IMR-90 (cell line): ENCODE data around the gene CMTM7. TPM values are rescaled to one million over a fixed set of nuclear protein-coding genes. Genes with fewer than 3 reads are reported as not detected.

Experiments
- ATAC-seq: fragments of 200-7000 bp; cut with Tn5 transposase; 2 replicates; pipeline ENCODE4 v1.9.1; 2020; ENCODE audit warnings: low read depth, mild to moderate bottlenecking, moderate library complexity
- BruUV-seq: library from RNA; stranded (reverse); fragments of 400-500 nt; replicated peaks from 2 replicates; lab custom pipeline; 2021; lab: Mats Ljungman, UMichigan
- CTCF ChIA-PET: fragments of 300-600 bp; formaldehyde crosslinking; extraction: SDS; loops from one replicate; lab custom pipeline; 2021; ENCODE audit warnings: antibody characterized with exemption; lab: Yijun Ruan, JAX
- POLR2A ChIA-PET: fragments of 300-600 bp; sonication (Branson Sonifier 250); formaldehyde crosslinking; loops from one replicate; lab custom pipeline; 2022; ENCODE audit warnings: antibody characterized with exemption; ENCODE audit not compliant: unreplicated experiment; lab: Charles Lee
- DNase-seq: peaks from one replicate; pipeline ENCODE4 v3.0.0; 2013
- H2AFZ ChIP-seq: replicated peaks from 2 replicates; pipeline ENCODE3; 2013; ENCODE audit warnings: low read length, mild to moderate bottlenecking; ENCODE audit not compliant: poor library complexity
- H2AK5ac ChIP-seq: 2 replicates; pipeline ENCODE4 v1.6.1; 2013; ENCODE audit warnings: low read depth, low read length, inconsistent platforms
- H2AK9ac ChIP-seq: replicated peaks from 2 replicates; pipeline ENCODE3; 2013; ENCODE audit warnings: mild to moderate bottlenecking, low read depth, low read length, moderate library complexity; ENCODE audit not compliant: poor library complexity
- H2BK120ac ChIP-seq: 2 replicates; pipeline ENCODE4 v1.6.1; 2013; ENCODE audit warnings: low read depth, low read length, inconsistent platforms
- H2BK15ac ChIP-seq: 3 replicates; pipeline ENCODE4 v1.6.1; 2013; ENCODE audit warnings: low read depth, low read length, inconsistent platforms
- H2BK20ac ChIP-seq: 2 replicates; pipeline ENCODE4 v1.6.1; 2013; ENCODE audit warnings: low read depth, mild to moderate bottlenecking, inconsistent platforms, low read length, moderate library complexity
- H2BK5ac ChIP-seq: 2 replicates; pipeline ENCODE4 v1.6.1; 2013; ENCODE audit warnings: mild to moderate bottlenecking, low read depth, low read length, inconsistent platforms; ENCODE audit not compliant: poor library complexity, severe bottlenecking
- H3K14ac ChIP-seq: replicated peaks from 2 replicates; pipeline ENCODE4 v1.6.1; 2013; ENCODE audit warnings: low read depth, low read length, inconsistent platforms
- H3K18ac ChIP-seq: 2 replicates; pipeline ENCODE4 v1.6.1; 2013; ENCODE audit warnings: low read depth, low read length, control low read depth
- H3K23ac ChIP-seq: 2 replicates; pipeline ENCODE4 v1.6.1; 2013; ENCODE audit warnings: low read depth, low read length, inconsistent platforms
- H3K27ac ChIP-seq: 2 replicates; pipeline ENCODE4 v1.5.1; 2013; ENCODE audit warnings: mild to moderate bottlenecking, control low read depth, low read length; ENCODE audit not compliant: insufficient read depth
- H3K27me3 ChIP-seq: 2 replicates; pipeline ENCODE4 v1.6.1; 2013; ENCODE audit warnings: low read length; ENCODE audit not compliant: control insufficient read depth, insufficient read depth
- H3K36me3 ChIP-seq: 2 replicates; pipeline ENCODE4 v1.6.1; 2013; ENCODE audit warnings: low read length, mixed read lengths; ENCODE audit not compliant: control insufficient read depth, insufficient read depth
- H3K4ac ChIP-seq: 2 replicates; pipeline ENCODE4 v1.6.1; 2013; ENCODE audit warnings: low read depth, low read length, inconsistent platforms
- H3K4me1 ChIP-seq: 2 replicates; pipeline ENCODE4 v1.6.1; 2013; ENCODE audit warnings: low read length, mixed read lengths; ENCODE audit not compliant: control insufficient read depth, insufficient read depth
- H3K4me2 ChIP-seq: 2 replicates; pipeline ENCODE4 v1.6.1; 2013; ENCODE audit warnings: low read depth, mild to moderate bottlenecking, control low read depth, low read length, moderate library complexity
- H3K4me3 ChIP-seq: 2 replicates; pipeline ENCODE4 v1.5.1; 2013; ENCODE audit warnings: low read depth, mild to moderate bottlenecking, control low read depth, low read length, moderate library complexity; ENCODE audit not compliant: insufficient read depth
- H3K56ac ChIP-seq: 2 replicates; pipeline ENCODE4 v1.6.1; 2013; ENCODE audit warnings: low read length, inconsistent platforms; ENCODE audit not compliant: insufficient read depth; ENCODE audit errors: extremely low read depth
- H3K79me1 ChIP-seq, 2 experiments: 2 replicates each; pipeline ENCODE4 v1.6.1; 2013; ENCODE audit warnings: low read length in 2 of 2, inconsistent platforms in 1 of 2, low read depth in 1 of 2
- H3K9ac ChIP-seq: 2 replicates; pipeline ENCODE4 v1.6.1; 2013; ENCODE audit warnings: low read depth, low read length, control low read depth
- H3K9me1 ChIP-seq: 2 replicates; pipeline ENCODE4 v1.6.1; 2013; ENCODE audit warnings: low read length, inconsistent platforms; ENCODE audit not compliant: insufficient read depth
- H3K9me3 ChIP-seq: 2 replicates; pipeline ENCODE4 v1.6.1; 2013; ENCODE audit warnings: low read length; ENCODE audit not compliant: control insufficient read depth, insufficient read depth
- H4K20me1 ChIP-seq: 2 replicates; pipeline ENCODE4 v1.6.1; 2013; ENCODE audit warnings: low read length, inconsistent platforms; ENCODE audit not compliant: insufficient read depth
- H4K5ac ChIP-seq: 2 replicates; pipeline ENCODE4 v1.6.1; 2013; ENCODE audit warnings: mild to moderate bottlenecking, low read depth, low read length, control low read depth
- H4K8ac ChIP-seq, 2 experiments: 2 replicates each; pipeline ENCODE4 v1.6.1; 2013; ENCODE audit warnings: low read depth in 2 of 2, low read length in 2 of 2, control low read depth in 1 of 2, inconsistent platforms in 1 of 2
- H4K91ac ChIP-seq: 2 replicates; pipeline ENCODE4 v1.6.1; 2013; ENCODE audit warnings: low read depth, low read length, inconsistent platforms; ENCODE audit not compliant: insufficient read depth
- BHLHE40 ChIP-seq: fragments of 150-350 bp; IDR thresholded peaks from 2 replicates; pipeline ENCODE4 v1.6.1; 2016; ENCODE audit warnings: mild to moderate bottlenecking, low read depth, low read length
- CEBPB ChIP-seq: IDR thresholded peaks from 2 replicates; pipeline ENCODE4 v1.6.1; 2012; ENCODE audit warnings: low read depth, low read length, improper control_type of control experiment
- CHD1 ChIP-seq: IDR thresholded peaks from 2 replicates; pipeline ENCODE4 v1.6.1; 2012; ENCODE audit warnings: low read depth, low read length, improper control_type of control experiment
- FOS ChIP-seq: fragments of 150-350 bp; IDR thresholded peaks from 2 replicates; pipeline ENCODE4 v1.6.1; 2016; ENCODE audit warnings: low read depth, low read length
- MAFK ChIP-seq: IDR thresholded peaks from 2 replicates; pipeline ENCODE4 v1.6.1; 2012; ENCODE audit warnings: low read depth, low read length, improper control_type of control experiment
- MAZ ChIP-seq: IDR thresholded peaks from 2 replicates; pipeline ENCODE4 v1.6.1; 2012; ENCODE audit warnings: low read depth, mild to moderate bottlenecking, low read length, improper control_type of control experiment, moderate library complexity, borderline replicate concordance
- MXI1 ChIP-seq: IDR thresholded peaks from 2 replicates; pipeline ENCODE4 v1.6.1; 2012; ENCODE audit warnings: low read depth, mild to moderate bottlenecking, low read length, moderate library complexity, borderline replicate concordance
- NFE2L2 ChIP-seq: fragments of 150-350 bp; IDR thresholded peaks from 2 replicates; pipeline ENCODE4 v1.6.1; 2016; ENCODE audit warnings: low read depth, mild to moderate bottlenecking, low read length
- POLR2A ChIP-seq: IDR thresholded peaks from 2 replicates; pipeline ENCODE4 v1.6.1; 2012; ENCODE audit warnings: mild to moderate bottlenecking, low read depth, low read length
- RAD21 ChIP-seq: IDR thresholded peaks from 2 replicates; pipeline ENCODE4 v1.6.1; 2012; ENCODE audit warnings: low read length, improper control_type of control experiment
- RCOR1 ChIP-seq: IDR thresholded peaks from 2 replicates; pipeline ENCODE4 v1.6.1; 2012; ENCODE audit warnings: mild to moderate bottlenecking, low read length, improper control_type of control experiment; ENCODE audit not compliant: insufficient replicate concordance
- RFX5 ChIP-seq: IDR thresholded peaks from 2 replicates; pipeline ENCODE4 v1.8.0; 2012; ENCODE audit warnings: low read depth, mild to moderate bottlenecking, low read length, moderate library complexity
- SMC3 ChIP-seq: fragments of 150-350 bp; IDR thresholded peaks from 2 replicates; pipeline ENCODE4 v1.6.1; 2016; ENCODE audit warnings: low read depth, mild to moderate bottlenecking, antibody characterized with exemption, low read length, moderate library complexity
- WGBS, 2 experiments: methylation state at CpG; one replicate each; pipeline versions ENCODE4 v1.1.5 to v1.1.7; 2013; ENCODE audit warnings: missing lambda C conversion rate in 2 of 2; ENCODE audit not compliant: insufficient read length in 1 of 2; ENCODE audit errors: extremely low coverage in 2 of 2; 5-methylcytosine and 5-hydroxymethylcytosine counted together
- dilution Hi-C: fragments of 300-500 bp; cut with HindIII; formaldehyde crosslinking; loops from one replicate; pipeline ENCODE4 v1.14.3; 2018; ENCODE audit warnings: low sequenced_read_pairs; ENCODE audit not compliant: unreplicated experiment
- in situ Hi-C: fragments of 300-500 bp; cut with MboI; formaldehyde crosslinking; loops from 3 replicates; pipeline ENCODE4 v1.14.3; 2019; ENCODE audit warnings: low sequenced_read_pairs, inconsistent platforms, mixed read lengths
- intact Hi-C: fragments of 100-400 bp; cut with micrococcal nuclease; formaldehyde crosslinking; loops from 2 replicates; pipeline ENCODE4 v1.10.0; 2022
- polyA plus RNA-seq, 3 experiments: library from polyadenylated mRNA; depleted of rRNA; stranded (reverse); fragments of >200 nt; gene quantifications; 2 replicates each; pipeline ENCODE4 v1.2.3, GENCODE V29; 2012; ENCODE audit warnings: low replicate concordance in 1 of 3
- total RNA-seq: library from RNA; depleted of rRNA; stranded (reverse); fragments of >200 nt; gene quantifications from 2 replicates; pipeline ENCODE4 v1.2.3, GENCODE V29; 2012
- TF ChIP-seq, protein P1 (sequence below): fragments of 150-350 bp; IDR thresholded peaks from 2 replicates; pipeline ENCODE4 v1.6.1; 2017; ENCODE audit warnings: mild to moderate bottlenecking, antibody characterized with exemption, low read length, low read depth
- TF ChIP-seq, protein P2 (sequence below): conservative IDR thresholded peaks from 2 replicates; pipeline ENCODE4 v1.5.1; 2012; ENCODE audit warnings: mild to moderate bottlenecking, low read depth, low read length, improper control_type of control experiment
- TF ChIP-seq, protein P3 (sequence below): fragments of 150-350 bp; IDR thresholded peaks from 2 replicates; pipeline ENCODE4 v1.6.1; 2016; ENCODE audit warnings: low read depth, mild to moderate bottlenecking, low read length, moderate library complexity, borderline replicate concordance

The CMTM7 gene
- total and polyA plus RNA-seq, 2 of the 4 experiments (the other 2 are of a cell fraction) = 3.4 to 31.4 TPM

DNA sequence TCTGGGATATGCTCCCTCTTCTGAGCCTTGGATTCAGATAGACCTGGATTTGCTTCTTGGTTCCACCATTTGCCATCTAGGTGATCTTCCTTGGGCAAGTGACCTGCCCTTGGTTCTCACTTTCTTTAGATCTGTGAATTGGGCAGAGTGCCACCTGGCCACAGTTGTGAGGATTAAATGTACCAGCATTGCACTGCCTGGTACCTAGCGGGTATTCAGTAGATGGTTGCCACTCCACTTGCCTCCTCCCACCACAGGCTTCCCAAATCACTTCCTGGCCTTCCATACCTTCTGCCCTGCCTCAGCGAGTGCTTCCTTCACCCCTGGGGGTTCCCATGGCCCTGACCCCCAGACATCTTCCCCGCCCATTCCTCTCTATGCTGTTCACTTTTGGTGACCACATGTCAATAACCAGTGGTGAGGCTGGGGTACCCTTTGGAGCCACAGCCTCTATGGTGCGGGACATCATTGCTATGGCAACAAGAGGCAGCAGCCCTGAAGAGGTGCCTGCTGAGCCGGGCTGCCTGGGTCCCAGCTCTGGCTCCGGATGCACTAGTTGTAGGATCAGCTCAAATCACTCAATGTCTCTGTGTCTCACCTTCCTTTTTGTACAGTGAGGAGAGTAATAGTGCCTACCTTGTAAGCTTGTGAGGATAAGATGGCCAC is 40.5 kb downstream of the CMTM7 start:
- Histone ChIP-seq H2AK9ac (no peak overlapping the region), H3K36me3 (no peaks in the 10 kb centered on the region)
- in situ Hi-C loops = no loop called here

More for the DNA sequence above, 40.5 kb downstream of the CMTM7 start:
- no peak overlapping the region for H3K9ac ChIP-seq
- H4K91ac ChIP-seq = no peak overlapping the region; the same call in 1 of the 2 replicates
- no peak overlapping the region for H3K4me2 ChIP-seq
- peaks cover 0 to 41% of the 10 kb centered on the region in 2 experiments for H3K79me1 ChIP-seq
- H3K18ac ChIP-seq = no peak overlapping the region
- H4K20me1 ChIP-seq = peaks cover 8% of the 10 kb centered on the region
- H3K27me3 ChIP-seq = no peaks in the 10 kb centered on the region
- no peak overlapping the region for H3K4me3 ChIP-seq
- no peak overlapping the region for H3K27ac ChIP-seq
- CTCF ChIA-PET = no interaction called here
- H4K8ac ChIP-seq = no peak overlapping the region
- no peak overlapping the region for H2BK20ac ChIP-seq
- no peak overlapping the region for H2BK120ac ChIP-seq
- H3K23ac ChIP-seq = no peak overlapping the region
- WGBS, 2 experiments = 90% methylated on average over 3 of the region's 6 CpGs; no CpG with 5 or more reads in 1 of the 2 experiments
- TF ChIP-seq NFE2L2 (no peak), RCOR1 (no peak), RFX5 (no peak), CEBPB (no peak), RAD21 (no peak), SMC3 (no peak), POLR2A (no peak), FOS (no peak), MAFK (no peak), MXI1 (no peak), CHD1 (no peak), MAZ (no peak), BHLHE40 (no peak)
- TF ChIP-seq, protein P1, sequence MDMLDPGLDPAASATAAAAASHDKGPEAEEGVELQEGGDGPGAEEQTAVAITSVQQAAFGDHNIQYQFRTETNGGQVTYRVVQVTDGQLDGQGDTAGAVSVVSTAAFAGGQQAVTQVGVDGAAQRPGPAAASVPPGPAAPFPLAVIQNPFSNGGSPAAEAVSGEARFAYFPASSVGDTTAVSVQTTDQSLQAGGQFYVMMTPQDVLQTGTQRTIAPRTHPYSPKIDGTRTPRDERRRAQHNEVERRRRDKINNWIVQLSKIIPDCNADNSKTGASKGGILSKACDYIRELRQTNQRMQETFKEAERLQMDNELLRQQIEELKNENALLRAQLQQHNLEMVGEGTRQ = no peak
- TF ChIP-seq, protein P2, sequence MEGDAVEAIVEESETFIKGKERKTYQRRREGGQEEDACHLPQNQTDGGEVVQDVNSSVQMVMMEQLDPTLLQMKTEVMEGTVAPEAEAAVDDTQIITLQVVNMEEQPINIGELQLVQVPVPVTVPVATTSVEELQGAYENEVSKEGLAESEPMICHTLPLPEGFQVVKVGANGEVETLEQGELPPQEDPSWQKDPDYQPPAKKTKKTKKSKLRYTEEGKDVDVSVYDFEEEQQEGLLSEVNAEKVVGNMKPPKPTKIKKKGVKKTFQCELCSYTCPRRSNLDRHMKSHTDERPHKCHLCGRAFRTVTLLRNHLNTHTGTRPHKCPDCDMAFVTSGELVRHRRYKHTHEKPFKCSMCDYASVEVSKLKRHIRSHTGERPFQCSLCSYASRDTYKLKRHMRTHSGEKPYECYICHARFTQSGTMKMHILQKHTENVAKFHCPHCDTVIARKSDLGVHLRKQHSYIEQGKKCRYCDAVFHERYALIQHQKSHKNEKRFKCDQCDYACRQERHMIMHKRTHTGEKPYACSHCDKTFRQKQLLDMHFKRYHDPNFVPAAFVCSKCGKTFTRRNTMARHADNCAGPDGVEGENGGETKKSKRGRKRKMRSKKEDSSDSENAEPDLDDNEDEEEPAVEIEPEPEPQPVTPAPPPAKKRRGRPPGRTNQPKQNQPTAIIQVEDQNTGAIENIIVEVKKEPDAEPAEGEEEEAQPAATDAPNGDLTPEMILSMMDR = no peak
- TF ChIP-seq, protein P3, sequence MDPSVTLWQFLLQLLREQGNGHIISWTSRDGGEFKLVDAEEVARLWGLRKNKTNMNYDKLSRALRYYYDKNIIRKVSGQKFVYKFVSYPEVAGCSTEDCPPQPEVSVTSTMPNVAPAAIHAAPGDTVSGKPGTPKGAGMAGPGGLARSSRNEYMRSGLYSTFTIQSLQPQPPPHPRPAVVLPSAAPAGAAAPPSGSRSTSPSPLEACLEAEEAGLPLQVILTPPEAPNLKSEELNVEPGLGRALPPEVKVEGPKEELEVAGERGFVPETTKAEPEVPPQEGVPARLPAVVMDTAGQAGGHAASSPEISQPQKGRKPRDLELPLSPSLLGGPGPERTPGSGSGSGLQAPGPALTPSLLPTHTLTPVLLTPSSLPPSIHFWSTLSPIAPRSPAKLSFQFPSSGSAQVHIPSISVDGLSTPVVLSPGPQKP = no peak
- H2AK5ac ChIP-seq = peak overlapping the region; percentile 21; the same call in 1 of the 2 replicates
- H3K9me1 ChIP-seq = peaks cover 10% of the 10 kb centered on the region; the same call in 1 of the 2 replicates
- no peak overlapping the region for H4K5ac ChIP-seq
- no TSS peak for BruUV-seq
- H3K56ac ChIP-seq = no peak overlapping the region
- no peak overlapping the region for H3K4ac ChIP-seq
- no peak for DNase-seq
- intact Hi-C loops = no loop called here
- H3K9me3 ChIP-seq = no peaks in the 10 kb centered on the region
- no peak overlapping the region for H2BK15ac ChIP-seq
- H2AFZ ChIP-seq = no peak overlapping the region
- peaks cover 10% of the 10 kb centered on the region; the same call in 1 of the 2 replicates for H3K4me1 ChIP-seq
- H2BK5ac ChIP-seq = no peak overlapping the region
- H3K14ac ChIP-seq = no peak overlapping the region
- no peak for ATAC-seq
- dilution Hi-C loops = no loop called here
- POLR2A ChIA-PET = no interaction called here
